ENCODE measurements around the gene CYFIP1. TPM values are rescaled to one million over a fixed set of nuclear protein-coding genes. Genes with fewer than 3 reads are reported as not detected.

Gene CYFIP1
- total RNA-seq, 1 experiment from 2014 or later: 112 TPM

DNA sequence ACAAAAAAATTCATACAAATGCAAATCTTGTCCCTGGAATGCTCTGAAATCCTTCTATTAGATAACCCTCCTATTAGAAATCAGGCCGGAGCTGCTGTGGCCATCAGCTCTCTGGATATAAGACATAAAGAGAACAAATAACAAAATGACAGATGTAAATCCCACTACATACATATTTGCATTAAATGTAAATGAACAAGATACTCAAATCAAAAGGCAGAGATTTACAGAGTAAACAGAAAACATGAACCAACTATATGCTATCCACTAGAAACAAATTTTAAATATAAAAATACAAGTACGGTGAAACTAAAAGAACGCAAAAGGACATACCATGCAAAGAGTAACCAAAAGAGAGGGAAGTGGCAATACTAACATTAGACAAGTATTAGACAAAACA, 10.7 kb downstream of the CYFIP1 start:
- Histone ChIP-seq H3K27ac (ENCODE audit: low read depth, low read length, poor library complexity, severe bottlenecking) (no peak overlapping the region), H3K4me1 (ENCODE audit: insufficient read depth, low read length, poor library complexity, severe bottlenecking) (no peaks in the 10 kb centered on the region), H3K4me3 (ENCODE audit: low read depth, low read length, poor library complexity, severe bottlenecking) (no peak overlapping the region), H3K36me3 (ENCODE audit: insufficient read depth, low read length, poor library complexity, severe bottlenecking) (peaks cover 7% of the 10 kb centered on the region), H3K9me3 (ENCODE audit: low read depth, low read length, poor library complexity, severe bottlenecking) (peaks cover 16% of the 10 kb centered on the region), H3K27me3 (replicated peaks; ENCODE audit: insufficient read depth, low read depth, low read length, poor library complexity) (no peaks in the 10 kb centered on the region)
- TF ChIP-seq CTCF (conservative IDR thresholded peaks at IDR 0.05; ENCODE audit: low read depth, low read length): no peak
- TF ChIP-seq EZH2 (IDR thresholded peaks at IDR 0.05; ENCODE audit: borderline replicate concordance, low read depth, low read length, poor library complexity, severe bottlenecking): no peak
- ChIA-PET CTCF (no interaction called here), POLR2A (ENCODE audit: low non-redundant PET) (no interaction called here)
- no peak for DNase-seq (ENCODE audit: low spot score)
- intact Hi-C loops (cut with micrococcal nuclease; ENCODE audit: unreplicated experiment): no loop called here
- BruUV-seq (replicated peaks): no TSS peak

DNA sequence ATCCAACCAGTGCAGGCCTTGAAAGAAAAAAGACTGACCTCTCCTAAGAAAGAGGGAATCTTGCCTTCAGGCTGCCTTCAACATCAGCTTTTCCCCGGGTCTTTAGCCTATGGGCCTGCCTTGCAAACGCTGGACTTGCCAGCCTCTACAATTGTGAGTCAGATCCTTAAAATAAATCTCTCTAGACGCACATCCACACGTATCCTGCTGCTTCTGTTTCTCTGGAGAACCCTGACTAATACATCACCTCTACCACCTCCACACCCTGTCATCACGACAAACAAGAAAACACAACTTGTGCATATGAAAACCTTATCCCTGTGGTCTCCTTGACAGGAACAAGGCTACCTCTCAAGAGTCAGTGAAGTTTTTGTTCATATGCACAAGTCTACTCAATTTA, 11.8 kb downstream of the CYFIP1 start:
- H3K4me3 ChIP-seq (ENCODE audit: low read depth, low read length, poor library complexity, severe bottlenecking): no peak overlapping the region
- ChIA-PET CTCF (no interaction called here), POLR2A (ENCODE audit: low non-redundant PET) (no interaction called here)
- no TSS peak for BruUV-seq (replicated peaks)
- H3K27ac ChIP-seq (ENCODE audit: low read depth, low read length, poor library complexity, severe bottlenecking): no peak overlapping the region
- H3K36me3 ChIP-seq (ENCODE audit: insufficient read depth, low read length, poor library complexity, severe bottlenecking): peaks cover 7% of the 10 kb centered on the region
- no peak for DNase-seq (ENCODE audit: low spot score)
- no peaks in the 10 kb centered on the region for H3K27me3 ChIP-seq (replicated peaks; ENCODE audit: insufficient read depth, low read depth, low read length, poor library complexity)
- H3K9me3 ChIP-seq (ENCODE audit: low read depth, low read length, poor library complexity, severe bottlenecking): peaks cover 16% of the 10 kb centered on the region
- TF ChIP-seq EZH2 (IDR thresholded peaks at IDR 0.05; ENCODE audit: borderline replicate concordance, low read depth, low read length, poor library complexity, severe bottlenecking) (no peak), CTCF (conservative IDR thresholded peaks at IDR 0.05; ENCODE audit: low read depth, low read length) (no peak)
- H3K4me1 ChIP-seq (ENCODE audit: insufficient read depth, low read length, poor library complexity, severe bottlenecking): no peaks in the 10 kb centered on the region
- intact Hi-C loops (cut with micrococcal nuclease; ENCODE audit: unreplicated experiment): no loop called here

- Histone ChIP-seq H3K27me3 (replicated peaks; ENCODE audit: insufficient read depth, low read depth, low read length, poor library complexity) (no peaks in the 10 kb centered on the region), H3K4me3 (ENCODE audit: low read depth, low read length, poor library complexity, severe bottlenecking) (no peak overlapping the region), H3K9me3 (ENCODE audit: low read depth, low read length, poor library complexity, severe bottlenecking) (peaks cover 16% of the 10 kb centered on the region), H3K4me1 (ENCODE audit: insufficient read depth, low read length, poor library complexity, severe bottlenecking) (no peaks in the 10 kb centered on the region), H3K36me3 (ENCODE audit: insufficient read depth, low read length, poor library complexity, severe bottlenecking) (peaks cover 7% of the 10 kb centered on the region), H3K27ac (ENCODE audit: low read depth, low read length, poor library complexity, severe bottlenecking) (no peak overlapping the region)
- TF ChIP-seq EZH2 (IDR thresholded peaks at IDR 0.05; ENCODE audit: borderline replicate concordance, low read depth, low read length, poor library complexity, severe bottlenecking) (no peak), CTCF (conservative IDR thresholded peaks at IDR 0.05; ENCODE audit: low read depth, low read length) (no peak)
- DNase-seq (ENCODE audit: low spot score): no peak
- POLR2A ChIA-PET (ENCODE audit: low non-redundant PET): interaction anchor here (0.5 kb wide), 1 partner anchor 16 kb away, joined by 3 read pairs; no protein-coding TSS in a partner anchor
- intact Hi-C loops (cut with micrococcal nuclease; ENCODE audit: unreplicated experiment): no loop called here
- CTCF ChIA-PET: no interaction called here
- BruUV-seq (replicated peaks): no TSS peak
Observed at GRCh38 chr15:22967084-22967770, 12.9 kb downstream of the CYFIP1 start.
